A204.1 (cell line): Measurements from ENCODE around the gene NWD2.
"Not testable (repeated sequence)": the region's sequence is repeated elsewhere in the genome, so short reads cannot be mapped to it uniquely, and the experiment has no call there.

Source experiments
- FAIRE-seq: peaks from 2 replicates; lab custom pipeline; 2012; peaks lifted over from hg19 to GRCh38; lab: Jason Lieb, UNC

NWD2 gene

GRCh38 chr4:37467824-37468223 is 223.3 kb downstream of the NWD2 start:
- no peak for FAIRE-seq

GRCh38 chr4:37469286-37469685 is 224.7 kb downstream of the NWD2 start:
- FAIRE-seq: no peak

- no peak for FAIRE-seq
These were observed 225.7 kb downstream of the NWD2 start for GRCh38 chr4:37470245-37470644.

- no peak for FAIRE-seq
These were observed 226.6 kb downstream of the NWD2 start for GRCh38 chr4:37471093-37471492.

GRCh38 chr4:37471971-37472370 is 227.4 kb downstream of the NWD2 start:
- FAIRE-seq: no peak

- no peak for FAIRE-seq
These were observed 229.3 kb downstream of the NWD2 start for GRCh38 chr4:37473807-37474206.

DNA sequence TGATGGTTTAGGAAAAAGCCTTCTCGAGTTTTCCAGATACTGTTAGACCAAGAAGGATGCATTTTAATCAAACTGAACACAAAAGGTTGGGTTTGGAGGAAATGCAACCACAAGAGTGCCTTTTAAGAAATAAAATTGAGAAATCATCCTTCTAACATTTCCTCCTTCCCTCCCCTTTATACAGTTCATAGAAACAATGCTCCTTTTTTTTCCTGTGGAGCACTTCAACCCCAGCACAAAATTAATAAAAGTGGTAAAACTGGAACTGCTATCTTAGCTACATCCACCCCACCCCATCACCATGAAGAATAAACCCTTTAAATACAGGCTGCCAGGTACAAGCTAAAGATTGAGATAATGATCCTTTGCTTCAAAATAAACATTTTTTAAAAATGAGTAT is 230.5 kb downstream of the NWD2 start:
- no peak for FAIRE-seq

- FAIRE-seq: peak; percentile 96
These were observed 231.2 kb downstream of the NWD2 start for GRCh38 chr4:37475776-37476175.

DNA sequence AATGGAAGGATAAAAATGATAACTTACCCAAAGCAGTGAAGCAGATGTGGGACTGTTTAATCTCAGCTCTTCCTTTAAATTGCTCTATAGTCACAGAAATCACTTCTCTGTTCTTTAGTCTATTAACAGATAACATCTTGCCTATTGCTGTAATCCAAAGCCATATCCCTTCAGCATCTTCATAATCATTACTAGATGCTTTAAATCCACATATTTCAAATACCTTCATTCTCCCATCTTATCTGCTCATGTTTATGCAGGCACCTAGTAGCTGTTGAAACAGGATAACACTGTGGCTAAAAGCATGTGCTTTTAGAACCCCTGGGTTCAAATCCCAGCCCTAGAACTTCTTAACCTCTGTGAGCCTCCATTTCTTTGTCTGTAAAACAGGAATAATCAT is 231.7 kb downstream of the NWD2 start:
- no peak for FAIRE-seq

DNA sequence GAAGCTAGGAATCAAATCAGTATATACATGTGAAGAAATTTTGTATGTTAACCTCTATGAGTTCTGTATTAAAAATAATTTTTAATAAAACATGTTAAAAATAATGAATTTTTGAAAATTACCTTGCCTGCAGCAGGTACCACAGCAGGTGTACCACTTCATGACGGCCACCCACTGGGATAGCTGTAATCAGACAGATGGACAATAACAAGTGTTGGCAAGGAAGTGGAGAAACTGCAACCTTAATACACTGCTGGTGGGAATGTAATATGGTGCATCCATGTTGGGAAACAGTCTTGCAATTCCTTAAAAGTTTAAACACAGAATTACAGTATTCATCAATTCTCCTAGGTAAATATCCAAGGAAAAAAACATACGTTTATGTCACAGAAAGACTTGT is 232.1 kb downstream of the NWD2 start:
- no peak for FAIRE-seq

GRCh38 chr4:37477126-37477525 is 232.6 kb downstream of the NWD2 start:
- FAIRE-seq: no peak

DNA sequence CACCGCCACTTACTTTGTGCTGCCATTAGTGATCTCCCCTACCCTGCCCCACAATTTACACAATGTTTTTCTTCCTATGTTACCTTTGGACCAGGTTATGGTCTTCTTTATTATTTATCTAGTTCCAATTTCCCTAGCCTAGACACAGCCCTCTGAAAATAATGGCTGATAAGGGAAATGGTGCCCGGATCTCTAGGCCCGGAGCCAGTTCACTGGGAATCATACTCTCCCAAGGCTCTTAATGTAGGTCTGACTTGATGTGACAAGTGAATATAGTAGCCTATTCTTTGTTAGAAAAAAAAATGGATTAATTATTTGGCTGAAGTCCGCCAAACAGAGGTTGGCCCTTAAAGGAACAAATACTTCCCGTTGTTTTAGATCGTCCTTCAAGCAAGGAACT is 233.6 kb downstream of the NWD2 start:
- FAIRE-seq: no peak

DNA sequence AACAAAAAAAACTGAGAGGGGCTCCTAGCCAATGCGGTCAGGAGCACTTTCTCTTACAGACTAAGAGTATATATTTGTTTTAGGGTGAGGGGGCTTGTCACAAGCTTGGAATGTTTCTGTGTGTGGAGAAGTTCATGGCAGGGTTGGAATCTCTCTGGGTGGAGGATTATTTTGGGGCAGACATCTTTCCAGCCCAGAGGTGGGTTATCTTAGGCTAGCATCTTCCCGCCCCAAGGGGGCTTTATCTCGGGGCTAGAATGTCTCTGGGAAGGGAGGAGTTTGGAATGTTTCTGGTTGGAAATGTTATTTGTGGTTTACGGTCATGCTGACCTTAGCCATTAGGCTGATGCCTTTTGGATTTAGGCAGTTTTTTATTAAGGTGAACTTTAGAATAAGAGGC is 236.0 kb downstream of the NWD2 start:
- FAIRE-seq: no peak

DNA sequence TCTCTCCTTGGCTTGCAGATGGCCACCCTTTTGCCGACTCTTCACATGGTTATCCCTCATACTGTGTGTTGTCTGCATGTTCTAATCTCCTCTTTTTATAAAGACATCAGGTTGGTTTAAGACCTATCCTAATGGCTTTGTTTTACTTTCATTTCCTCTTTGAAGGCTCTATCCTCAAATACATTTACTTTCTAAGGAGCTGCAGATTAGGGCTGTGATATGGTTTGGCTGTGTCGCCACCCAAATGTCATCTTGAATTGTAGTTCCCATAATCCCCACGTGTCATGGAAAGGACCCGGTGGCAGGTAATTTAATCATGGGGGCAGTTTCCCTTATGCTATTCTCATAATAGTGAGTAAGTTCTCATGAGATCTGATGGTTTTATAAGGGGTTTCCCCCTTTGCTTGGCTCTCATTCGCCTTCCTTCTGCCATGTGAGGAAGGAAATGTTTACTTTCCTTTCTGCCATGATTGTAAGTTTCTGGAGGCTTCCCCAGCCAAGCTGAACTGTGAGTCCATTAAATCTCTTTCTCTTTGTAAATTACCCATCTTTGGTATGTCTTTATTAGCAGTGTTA is 237.1 kb downstream of the NWD2 start:
- FAIRE-seq: no peak

DNA sequence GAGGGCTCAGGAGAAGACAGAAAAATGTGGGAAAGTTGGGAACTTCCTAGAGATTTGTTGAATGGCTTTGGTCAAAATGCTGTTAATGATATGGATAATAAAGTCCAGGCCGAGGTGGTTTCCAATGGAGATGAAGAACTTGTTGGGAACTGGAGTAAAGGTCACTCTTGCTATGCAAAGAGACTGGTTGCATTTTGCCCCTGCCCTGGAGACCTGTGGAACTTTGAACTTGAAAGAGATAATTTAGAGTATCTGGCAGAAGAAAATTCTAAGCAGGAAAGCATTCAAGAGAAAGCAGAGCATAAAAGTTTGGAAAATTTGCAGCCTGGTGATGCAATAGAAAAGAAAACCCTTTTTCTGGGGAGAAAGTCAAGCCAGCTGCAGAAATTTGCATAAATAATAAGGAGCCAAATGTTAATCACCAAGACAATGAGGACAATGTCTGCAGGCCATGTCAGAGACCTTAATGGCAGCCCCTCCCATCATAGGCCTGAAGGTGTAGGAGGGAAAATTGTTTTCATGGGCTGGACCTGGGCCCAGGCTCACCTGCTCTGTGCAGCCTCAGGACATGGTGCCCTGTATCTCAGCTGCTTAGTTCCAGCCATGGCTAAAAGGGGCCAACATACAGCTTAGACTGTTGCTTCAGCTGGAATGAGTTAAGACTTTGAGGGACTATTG is 237.8 kb downstream of the NWD2 start:
- FAIRE-seq: no peak

- FAIRE-seq: no peak
These were observed 239.1 kb downstream of the NWD2 start for GRCh38 chr4:37483610-37484009.

- FAIRE-seq: no peak
These were observed 241.6 kb downstream of the NWD2 start for GRCh38 chr4:37486166-37486565.

DNA sequence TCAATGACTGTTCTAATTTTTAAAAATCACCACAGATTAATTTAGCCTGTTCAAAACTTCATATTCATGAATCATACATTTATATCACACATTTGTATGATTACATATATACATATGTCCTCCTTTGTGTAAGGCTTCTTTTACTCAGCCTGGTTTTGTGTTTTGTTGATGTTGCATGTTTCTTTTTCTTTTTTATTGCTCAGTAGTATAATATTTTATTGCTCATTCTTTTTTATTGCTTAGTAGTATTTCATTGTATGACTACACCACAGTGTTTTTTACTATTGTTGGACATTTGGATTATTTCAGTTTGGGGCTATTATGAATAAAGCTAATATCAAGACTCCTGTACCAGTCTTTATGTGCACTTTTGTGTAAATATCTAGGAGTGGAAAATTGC is 243.1 kb downstream of the NWD2 start:
- FAIRE-seq: no peak

DNA sequence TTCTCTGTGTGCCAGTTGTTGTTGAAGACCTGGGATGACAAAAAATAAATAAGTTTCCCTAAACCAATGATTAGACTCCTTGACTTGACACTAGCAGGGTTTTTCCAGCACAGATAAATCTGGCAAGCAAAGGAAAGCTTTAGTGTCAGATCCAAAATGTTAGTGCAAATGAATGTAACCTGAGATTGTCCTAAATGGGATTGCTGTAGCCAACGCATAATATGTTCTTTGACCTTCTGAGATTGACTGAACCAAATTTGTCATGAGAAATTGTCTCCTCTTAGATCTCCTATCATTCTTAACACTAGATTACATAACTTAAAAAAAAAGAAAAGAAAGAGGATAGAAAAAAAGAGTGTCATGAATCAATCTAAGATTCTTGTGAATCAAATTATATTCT is 245.2 kb downstream of the NWD2 start:
- no peak for FAIRE-seq

DNA sequence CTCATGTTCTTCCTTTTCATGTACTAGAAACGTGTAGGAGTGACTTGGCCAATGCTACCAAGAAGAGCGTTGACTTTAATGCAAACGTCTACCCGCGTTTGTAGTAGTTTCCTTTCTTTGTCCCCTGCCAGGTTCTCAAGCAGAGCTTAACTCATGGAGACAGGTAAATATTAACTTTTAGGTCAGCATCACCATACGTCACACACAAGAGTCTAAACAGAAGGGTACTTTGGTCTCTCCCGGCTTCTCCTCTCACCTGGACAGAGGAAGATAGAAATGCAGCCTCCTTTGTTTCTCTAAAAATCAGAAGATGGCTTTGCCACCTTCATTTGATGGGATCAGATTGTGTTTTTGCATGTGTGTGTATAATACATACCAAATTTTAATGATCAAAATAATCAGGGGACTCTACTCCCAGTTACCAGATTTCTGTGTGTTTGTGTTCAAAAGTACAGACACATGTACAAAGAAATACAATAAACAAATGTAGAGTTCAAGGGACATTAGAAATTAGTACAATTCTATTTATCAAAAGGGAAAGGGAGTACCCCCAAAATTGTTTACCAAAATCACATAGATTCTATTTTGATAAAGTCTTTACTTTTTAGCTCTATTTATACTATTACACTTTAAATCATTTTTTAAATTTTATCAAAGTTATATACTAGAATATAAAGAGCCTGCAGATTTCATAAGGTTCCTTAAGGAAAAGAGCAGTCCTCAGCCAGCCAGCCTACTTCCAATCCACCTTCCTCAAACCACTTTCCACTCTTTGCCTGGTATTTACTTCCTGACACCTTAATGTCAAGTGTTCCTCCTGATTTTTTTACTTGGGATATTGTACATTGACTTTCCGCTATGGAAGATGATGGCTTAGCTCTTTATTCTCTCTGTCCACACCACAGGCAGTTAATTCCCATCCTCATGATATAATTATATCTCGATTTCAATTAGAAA is 246.1 kb downstream of the NWD2 start:
- no peak for FAIRE-seq

DNA sequence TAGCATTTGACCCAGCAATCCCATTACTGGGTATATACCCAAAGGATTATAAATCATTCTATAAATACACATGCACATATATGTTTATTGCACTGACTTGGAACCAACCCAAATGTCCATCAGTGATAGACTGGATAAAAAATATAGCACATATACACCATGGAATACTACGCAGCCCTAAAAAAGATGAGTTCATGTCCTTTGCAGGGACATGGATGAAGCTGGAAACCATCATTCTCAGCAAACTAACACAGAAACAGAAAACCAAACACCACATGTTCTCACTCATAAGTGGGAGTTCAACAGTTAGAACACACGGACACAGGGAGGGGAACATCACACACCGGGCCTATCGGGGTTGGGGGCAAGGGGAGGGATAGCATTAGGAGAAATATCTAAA is 250.8 kb downstream of the NWD2 start:
- FAIRE-seq: not testable (repeated sequence)
